HG03159 (cell line): Measurements from ENCODE around the gene POGZ.
"Not testable (repeated sequence)": the region's sequence is repeated elsewhere in the genome, so short reads cannot be mapped to it uniquely, and the experiment has no call there.

ENCODE experiments used
- ATAC-seq: cut with Tn5 transposase; IDR thresholded peaks from one replicate; pipeline ENCODE4 v1.9.1; 2021; ENCODE audit warnings: mild to moderate bottlenecking, moderate library complexity; ENCODE audit not compliant: unreplicated experiment

The POGZ gene

DNA sequence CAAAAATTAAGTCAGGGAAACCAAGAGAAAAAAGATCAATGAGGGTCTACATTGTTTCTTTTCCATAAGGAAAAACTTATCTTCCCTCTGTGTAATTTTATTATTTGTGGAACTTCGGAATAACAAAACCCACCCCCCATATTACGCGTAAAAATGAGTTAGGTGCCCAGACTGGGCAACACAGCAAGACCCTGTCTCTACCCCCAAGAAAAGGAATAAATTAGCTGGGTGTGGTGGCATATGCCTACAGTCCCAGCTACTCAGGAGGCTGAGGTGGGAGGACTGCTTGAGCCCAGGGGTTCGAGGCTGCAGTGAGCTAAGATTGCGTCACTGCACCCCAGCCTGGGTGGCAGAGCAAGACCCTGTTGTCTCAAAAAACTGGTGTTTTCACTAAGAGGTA is 39.5 kb downstream of the POGZ start:
- ATAC-seq = no peak

- ATAC-seq = no peak
These were observed 41.2 kb downstream of the POGZ start for GRCh38 chr1:151418081-151418480.

DNA sequence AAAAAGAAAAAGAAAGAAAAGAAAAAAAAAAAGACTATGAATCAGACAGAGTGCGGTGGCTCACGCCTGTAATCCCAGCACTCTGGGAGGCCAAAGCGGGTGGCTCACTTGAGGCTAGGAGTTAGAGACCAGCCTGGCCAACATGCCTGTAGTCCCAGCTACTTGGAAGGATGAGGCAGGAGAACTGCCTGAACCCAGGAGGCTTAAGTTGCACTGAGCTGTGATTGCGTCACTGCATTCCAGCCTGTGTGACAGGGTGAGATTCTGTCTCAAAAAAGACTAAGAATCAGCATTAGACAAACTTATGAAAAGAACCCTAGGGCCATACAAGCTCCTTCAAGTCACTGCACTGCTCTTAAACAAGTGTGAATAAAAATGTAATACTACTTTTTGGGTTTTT is 43.1 kb downstream of the POGZ start:
- ATAC-seq = no peak

- no peak for ATAC-seq
These were observed 47.4 kb downstream of the POGZ start for GRCh38 chr1:151411884-151412283.

DNA sequence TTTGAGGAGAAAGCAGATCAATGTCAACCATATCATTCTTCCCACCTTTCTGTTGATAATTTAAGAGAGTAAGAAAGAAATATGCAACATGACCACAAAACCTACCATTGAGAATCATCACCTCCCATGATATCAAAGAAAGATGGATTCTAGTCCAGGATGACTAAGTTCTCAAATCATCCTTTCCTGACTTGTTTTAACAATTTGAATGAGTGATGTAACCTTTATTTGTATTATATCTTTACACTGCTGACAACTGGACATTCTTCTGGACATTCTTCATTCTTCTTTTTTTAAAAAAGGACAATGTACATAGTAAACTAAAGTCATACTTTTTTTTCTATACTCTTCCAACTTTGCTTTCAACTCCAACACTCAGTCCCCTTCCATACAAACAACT is 50.4 kb downstream of the POGZ start:
- no peak for ATAC-seq

DNA sequence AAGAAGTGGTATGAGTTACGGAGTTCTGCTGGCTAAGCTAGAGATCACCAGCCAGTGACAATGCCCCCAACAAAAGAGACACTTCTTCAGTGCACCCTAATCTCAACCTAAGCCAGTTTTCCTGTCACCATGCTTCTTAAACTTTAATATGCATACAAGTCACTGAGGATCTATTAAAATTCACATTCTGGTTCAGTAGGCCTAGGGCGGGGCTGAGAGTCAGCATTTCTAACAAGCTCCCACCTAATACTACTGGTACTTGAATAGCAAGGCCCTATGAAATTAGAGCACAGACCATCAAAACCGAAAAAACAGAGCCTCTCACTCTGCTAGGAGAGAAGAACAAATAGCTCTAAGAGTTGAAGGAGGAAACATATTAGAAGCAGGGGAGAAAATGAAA is 52.0 kb downstream of the POGZ start:
- ATAC-seq = no peak

DNA sequence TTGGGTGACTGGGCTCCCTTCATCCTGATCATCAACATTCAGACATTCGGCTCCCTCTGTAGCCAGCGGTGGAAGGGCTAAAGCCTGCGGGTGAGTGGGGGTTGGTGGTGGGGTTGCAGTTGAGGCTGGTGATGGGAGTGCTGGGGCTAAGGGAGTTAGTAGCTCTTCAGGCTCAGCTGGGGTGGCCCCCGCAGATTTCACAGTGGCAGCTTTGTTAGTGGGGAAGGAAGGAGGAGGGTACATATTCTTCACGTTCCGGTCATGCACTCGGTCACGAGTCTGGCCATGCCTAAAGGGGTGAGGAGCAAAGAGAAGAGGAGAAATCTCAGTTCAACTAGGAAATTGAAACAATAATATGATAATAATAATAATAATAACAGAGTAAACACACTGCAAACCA is 53.1 kb downstream of the POGZ start:
- no peak for ATAC-seq

- no peak for ATAC-seq
These were observed 53.9 kb downstream of the POGZ start for GRCh38 chr1:151405187-151405951.

DNA sequence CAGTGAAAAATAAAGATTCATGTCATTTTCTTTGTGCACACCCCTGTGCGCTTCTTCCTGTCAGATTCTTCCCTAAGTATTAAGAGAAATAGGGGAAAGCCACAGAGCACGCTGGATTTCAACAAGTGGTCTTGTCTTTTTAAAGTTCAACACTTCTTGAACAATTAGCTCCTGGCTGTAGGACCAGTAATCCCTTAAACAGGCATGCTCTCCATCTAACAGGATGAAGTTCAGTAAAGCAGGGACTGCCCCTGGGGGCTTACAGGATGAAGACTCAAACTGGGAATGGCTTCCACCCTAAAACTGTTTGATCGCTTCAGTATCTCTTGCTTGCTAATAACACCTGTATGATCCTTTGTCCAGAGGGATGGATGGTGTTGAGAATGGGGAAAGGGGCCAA is 55.7 kb downstream of the POGZ start:
- no peak for ATAC-seq

GRCh38 chr1:151402764-151403163 is 56.5 kb downstream of the POGZ start:
- no peak for ATAC-seq

DNA sequence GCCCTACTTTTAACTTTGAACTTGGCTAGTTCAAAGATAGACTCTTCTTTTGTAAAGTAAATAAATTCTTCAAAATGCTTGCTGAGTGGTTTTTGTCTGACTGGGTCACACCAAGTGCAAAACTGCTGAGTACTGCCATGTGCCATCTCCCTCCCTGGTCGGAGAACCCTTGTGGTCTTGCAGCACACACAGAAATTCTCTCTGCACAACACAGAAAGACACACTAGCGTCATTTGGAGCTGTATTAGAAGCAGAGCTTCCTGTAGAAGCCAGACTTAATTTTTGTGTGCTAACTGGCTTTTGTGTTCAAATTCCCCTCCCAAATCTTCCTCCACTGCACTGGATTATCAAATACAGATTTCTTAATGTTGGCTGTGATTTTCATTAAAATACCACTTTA is 57.4 kb downstream of the POGZ start:
- ATAC-seq = no peak

GRCh38 chr1:151401125-151401788 is 58.0 kb downstream of the POGZ start:
- ATAC-seq = no peak

DNA sequence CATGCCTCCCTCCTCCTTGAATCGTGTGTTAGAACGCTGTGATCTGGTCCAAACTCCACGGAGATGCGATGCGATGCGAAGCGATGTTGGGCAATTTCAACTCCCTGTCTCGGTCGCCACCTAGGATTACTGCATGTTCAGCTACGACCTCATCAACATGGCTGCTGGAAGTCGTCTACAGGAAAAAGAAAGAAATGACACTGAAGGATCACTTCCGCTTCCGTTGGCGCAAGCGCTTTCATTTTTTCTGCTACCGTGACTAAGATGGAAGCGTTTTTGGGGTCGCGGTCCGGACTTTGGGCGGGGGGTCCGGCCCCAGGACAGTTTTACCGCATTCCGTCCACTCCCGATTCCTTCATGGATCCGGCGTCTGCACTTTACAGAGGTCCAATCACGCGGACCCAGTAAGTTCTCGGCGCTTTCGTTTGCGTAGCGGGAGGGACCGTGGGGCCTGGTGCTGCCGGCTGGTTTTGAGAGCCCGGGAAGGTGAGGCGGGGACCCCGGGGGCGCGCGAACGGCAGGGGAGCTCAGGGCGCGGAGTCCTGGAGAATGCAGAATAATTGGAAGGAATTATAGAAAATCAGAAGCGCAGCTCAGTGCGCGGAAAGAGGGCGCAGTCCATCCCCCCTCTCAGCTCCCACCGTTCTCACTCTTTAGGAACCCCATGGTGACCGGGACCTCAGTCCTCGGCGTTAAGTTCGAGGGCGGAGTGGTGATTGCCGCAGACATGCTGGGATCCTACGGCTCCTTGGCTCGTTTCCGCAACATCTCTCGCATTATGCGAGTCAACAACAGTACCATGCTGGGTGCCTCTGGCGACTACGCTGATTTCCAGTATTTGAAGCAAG is 59.7 kb downstream of the POGZ start, which contains the start of gene PSMB4:
Gene PSMB4 (plus strand): TSS at position 250 of the 848 bp plus-strand sequence. CDS start 15 bp downstream, at position 265.
- ATAC-seq = peak; percentile 69

DNA sequence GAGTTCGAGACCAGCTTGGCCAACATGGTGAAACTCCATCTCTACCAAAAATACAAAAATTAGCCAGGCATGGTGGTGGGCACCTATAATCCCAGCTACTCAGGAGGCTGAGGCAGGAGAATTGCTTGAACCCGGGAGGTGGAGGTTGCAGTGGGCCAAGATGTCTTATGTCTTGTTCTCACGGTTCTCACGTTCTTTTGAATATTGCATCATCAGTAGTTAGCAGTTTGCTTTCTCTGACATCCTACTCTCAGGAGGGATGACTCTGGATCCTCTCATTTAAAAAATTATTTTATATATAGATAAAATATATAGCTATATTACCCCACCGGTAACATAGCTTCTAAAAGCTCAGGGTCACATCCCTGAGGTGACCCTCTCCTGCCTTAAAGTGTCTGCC is 63.0 kb downstream of the POGZ start:
- not testable (repeated sequence) for ATAC-seq

- ATAC-seq = no peak
These were observed 65.7 kb downstream of the POGZ start for GRCh38 chr1:151393583-151393982.

- ATAC-seq = no peak
These were observed 68.2 kb downstream of the POGZ start for GRCh38 chr1:151391079-151391563.

DNA sequence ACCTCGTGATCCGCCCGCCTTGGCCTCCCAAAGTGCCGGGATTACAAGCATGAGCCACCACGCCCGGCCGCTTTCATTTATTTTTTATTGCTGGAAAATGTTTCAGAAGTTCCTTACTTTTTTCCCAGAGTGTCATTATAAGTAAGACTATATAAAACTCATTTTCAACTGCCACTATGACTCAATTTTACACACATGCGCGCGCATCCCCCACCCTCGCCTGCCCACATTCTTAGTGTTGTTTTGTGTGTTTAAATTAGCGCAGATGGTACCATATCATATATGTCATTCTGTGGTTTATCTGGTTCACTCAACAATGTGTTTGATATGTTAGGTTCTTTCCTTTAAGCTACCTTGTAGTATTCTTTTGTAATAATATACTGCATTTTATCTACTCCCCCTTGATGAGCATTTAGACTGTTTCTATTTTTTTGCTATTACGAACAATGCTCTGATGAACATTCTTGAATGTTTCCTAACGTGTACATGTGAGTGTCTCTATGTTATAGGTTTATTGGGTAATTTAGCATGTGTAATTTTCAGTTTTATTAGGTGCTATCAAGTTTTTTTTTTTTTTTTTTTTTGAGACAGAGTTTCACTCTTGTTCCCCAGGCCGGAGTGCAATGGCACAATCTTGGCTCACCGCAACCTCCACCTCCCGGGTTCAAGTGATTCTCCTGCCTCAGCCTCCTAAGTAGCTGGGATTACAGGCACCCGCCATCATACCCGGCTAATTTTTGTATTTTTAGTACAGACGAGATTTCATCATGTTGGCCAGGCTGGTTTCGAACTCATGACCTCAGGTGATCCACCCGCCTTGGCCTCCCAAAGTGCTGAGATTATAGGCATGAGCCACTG is 68.8 kb downstream of the POGZ start:
- ATAC-seq = not testable (repeated sequence)

DNA sequence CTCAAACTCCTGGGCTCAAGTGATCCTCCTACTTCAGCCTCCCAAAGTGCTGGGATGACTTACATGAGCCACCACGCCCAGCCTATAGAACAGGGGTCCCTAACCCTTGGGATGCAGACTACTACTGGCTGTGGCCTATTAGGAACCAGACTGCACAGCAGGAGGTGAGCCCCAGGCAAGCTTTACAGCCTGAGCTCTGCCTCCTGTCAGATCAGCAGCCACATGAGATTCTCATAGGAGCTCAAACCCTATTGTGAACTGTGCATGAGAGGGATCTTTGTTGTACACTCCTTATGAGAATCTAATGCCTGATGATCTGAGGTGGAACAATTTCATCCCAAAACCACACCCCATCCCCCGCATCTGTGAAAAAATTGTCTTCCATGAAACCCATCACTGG is 73.3 kb downstream of the POGZ start:
- ATAC-seq = no peak

- no peak for ATAC-seq
These were observed 74.7 kb downstream of the POGZ start for GRCh38 chr1:151384584-151384983.

DNA sequence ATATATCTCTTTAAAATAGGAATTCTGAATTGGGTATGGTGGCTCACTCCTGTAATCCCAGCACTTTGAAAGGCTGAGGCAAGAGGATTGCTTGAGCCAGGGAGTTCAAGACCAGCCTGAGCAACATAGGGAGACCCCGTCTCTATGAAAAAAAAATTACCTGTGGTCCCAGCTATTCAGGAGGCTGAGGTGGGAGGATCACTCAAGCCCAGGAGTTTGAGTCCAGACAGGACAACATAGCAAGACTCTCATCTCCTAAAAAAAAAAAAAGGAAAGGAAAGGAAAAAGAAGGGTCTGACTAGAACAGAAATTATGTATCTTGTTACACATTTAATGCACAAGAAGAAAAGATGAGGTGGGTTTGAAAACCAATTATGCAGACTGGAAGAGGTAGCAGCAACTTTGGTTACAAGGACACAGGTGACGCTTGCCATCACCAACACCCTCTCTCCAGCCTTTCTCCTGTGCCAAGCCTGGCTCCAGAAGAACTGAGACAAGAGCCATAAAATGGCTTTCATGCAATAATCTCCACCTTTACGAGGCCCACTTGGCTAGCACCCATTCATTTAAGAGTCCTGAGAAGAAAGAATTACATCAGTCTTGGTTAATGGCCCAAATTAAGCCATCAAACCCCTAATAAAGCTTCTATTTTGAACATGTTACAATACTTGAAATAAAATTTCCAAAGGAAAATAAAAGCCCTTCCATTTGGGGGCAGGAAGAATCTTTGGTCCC is 82.0 kb downstream of the POGZ start:
- no peak for ATAC-seq
